GM21367 (cell line): ENCODE results near the gene COMMD8.
"Not testable (repeated sequence)": the region's sequence is repeated elsewhere in the genome, so short reads cannot be mapped to it uniquely, and the experiment has no call there.

Source experiments
- ATAC-seq: cut with Tn5 transposase; IDR thresholded peaks from one replicate; pipeline ENCODE4 v1.9.1; 2021; ENCODE audit not compliant: unreplicated experiment

The COMMD8 gene

GRCh38 chr4:47463235-47463956, at the start of gene COMMD8:
COMMD8 (minus strand) TSS chr4:47463702; CDS start chr4:47463651, 51 bp downstream.
- peak; percentile 87 for ATAC-seq

- peak; percentile 97 for ATAC-seq
These were observed 47.1 kb upstream of the COMMD8 start for GRCh38 chr4:47510506-47511143.

- no peak for ATAC-seq
These were observed 42.2 kb upstream of the COMMD8 start for GRCh38 chr4:47505666-47506065.

GRCh38 chr4:47505147-47505546, 41.6 kb upstream of the COMMD8 start:
- no peak for ATAC-seq

- ATAC-seq: no peak
These were observed 37.3 kb upstream of the COMMD8 start for GRCh38 chr4:47500776-47501175.

GRCh38 chr4:47499700-47500099, 36.2 kb upstream of the COMMD8 start:
- ATAC-seq: no peak

- ATAC-seq: no peak
These were observed 35.4 kb upstream of the COMMD8 start for GRCh38 chr4:47498899-47499298.

GRCh38 chr4:47494124-47494430, 30.6 kb upstream of the COMMD8 start:
- no peak for ATAC-seq

GRCh38 chr4:47493238-47494123, 30.0 kb upstream of the COMMD8 start:
- no peak for ATAC-seq

GRCh38 chr4:47490550-47490949, 27.0 kb upstream of the COMMD8 start:
- peak; percentile 79 for ATAC-seq

GRCh38 chr4:47488706-47489105, 25.2 kb upstream of the COMMD8 start:
- no peak for ATAC-seq

GRCh38 chr4:47486727-47487126, 23.2 kb upstream of the COMMD8 start:
- ATAC-seq: not testable (repeated sequence)

- ATAC-seq: no peak
These were observed 22.8 kb upstream of the COMMD8 start for GRCh38 chr4:47486231-47486673.

GRCh38 chr4:47485768-47486167, 22.3 kb upstream of the COMMD8 start:
- no peak for ATAC-seq

GRCh38 chr4:47485047-47485692, 21.7 kb upstream of the COMMD8 start, which contains the start of gene ATP10D:
ATP10D (plus strand) TSS chr4:47485275; CDS start chr4:47512541, 27,266 bp downstream.
- peak; percentile 97 for ATAC-seq

- ATAC-seq: no peak
These were observed 20.7 kb upstream of the COMMD8 start for GRCh38 chr4:47484168-47484567.

GRCh38 chr4:47483745-47484144, 20.2 kb upstream of the COMMD8 start:
- no peak for ATAC-seq

- ATAC-seq: no peak
These were observed 18.8 kb upstream of the COMMD8 start for GRCh38 chr4:47482326-47482725.

- no peak for ATAC-seq
These were observed 15.3 kb upstream of the COMMD8 start for GRCh38 chr4:47478804-47479203.

GRCh38 chr4:47475411-47475810, 11.9 kb upstream of the COMMD8 start:
- ATAC-seq: no peak

- no peak for ATAC-seq
These were observed 11.3 kb upstream of the COMMD8 start for GRCh38 chr4:47474799-47475198.
